GM19023 (cell line): ENCODE measurements around the gene CEACAM4.
"Not testable (repeated sequence)": the region's sequence is repeated elsewhere in the genome, so short reads cannot be mapped to it uniquely, and the experiment has no call there.

Source experiments
- ATAC-seq: cut with Tn5 transposase; IDR thresholded peaks from one replicate; pipeline ENCODE4 v1.9.1; 2021; ENCODE audit warnings: mild to moderate bottlenecking, moderate library complexity; ENCODE audit not compliant: unreplicated experiment

The CEACAM4 gene

GRCh38 chr19:41626877-41627276, at the start of gene CEACAM4:
CEACAM4 (minus strand) TSS chr19:41627074; CDS start chr19:41626963, 111 bp downstream.
- ATAC-seq, result no peak

- ATAC-seq, result no peak
Observed at GRCh38 chr19:41671486-41671885, 44.6 kb upstream of the CEACAM4 start.

GRCh38 chr19:41670755-41671154, 43.9 kb upstream of the CEACAM4 start:
- ATAC-seq, result no peak

- no peak for ATAC-seq
Observed at GRCh38 chr19:41668315-41668714, 41.4 kb upstream of the CEACAM4 start.

- no peak for ATAC-seq
Observed at GRCh38 chr19:41666075-41666474, 39.2 kb upstream of the CEACAM4 start.

GRCh38 chr19:41657157-41657556, 30.3 kb upstream of the CEACAM4 start:
- ATAC-seq, result no peak

- ATAC-seq, result not testable (repeated sequence)
Observed at GRCh38 chr19:41656756-41657155, 29.9 kb upstream of the CEACAM4 start.

- no peak for ATAC-seq
Observed at GRCh38 chr19:41652250-41652649, 25.4 kb upstream of the CEACAM4 start.

GRCh38 chr19:41649827-41650226, 23.0 kb upstream of the CEACAM4 start:
- ATAC-seq, result no peak

- no peak for ATAC-seq
Observed at GRCh38 chr19:41646589-41647204, 19.8 kb upstream of the CEACAM4 start.

- no peak for ATAC-seq
Observed at GRCh38 chr19:41641879-41642485, 15.1 kb upstream of the CEACAM4 start.

GRCh38 chr19:41638641-41639081, 11.8 kb upstream of the CEACAM4 start:
- ATAC-seq, result no peak

- ATAC-seq, result no peak
Observed at GRCh38 chr19:41637484-41637883, 10.6 kb upstream of the CEACAM4 start.

GRCh38 chr19:41627966-41628675, 1.2 kb upstream of the CEACAM4 start:
- ATAC-seq, result no peak

GRCh38 chr19:41626278-41626677, 596 bp downstream of the CEACAM4 start:
- no peak for ATAC-seq

GRCh38 chr19:41624937-41625336, 1.9 kb downstream of the CEACAM4 start:
- ATAC-seq, result no peak

GRCh38 chr19:41624515-41624914, 2.4 kb downstream of the CEACAM4 start:
- ATAC-seq, result no peak

GRCh38 chr19:41623360-41623759, 3.5 kb downstream of the CEACAM4 start:
- ATAC-seq, result no peak

GRCh38 chr19:41621654-41622053, 5.2 kb downstream of the CEACAM4 start:
- ATAC-seq, result no peak

GRCh38 chr19:41621226-41621625, 5.6 kb downstream of the CEACAM4 start:
- no peak for ATAC-seq

- ATAC-seq, result no peak
Observed at GRCh38 chr19:41620171-41620570, 6.7 kb downstream of the CEACAM4 start.

GRCh38 chr19:41619018-41619556, 7.8 kb downstream of the CEACAM4 start:
- no peak for ATAC-seq
